Right hindlimb (tissue), 1 donor: Measurements from ENCODE around the gene CCDC68.
A peak's percentile ranks its signal among the peaks of the same experiment; 100 is the strongest.
"Not testable (repeated sequence)": the region's sequence is repeated elsewhere in the genome, so short reads cannot be mapped to it uniquely, and the experiment has no call there.

Source experiments
- DNase-seq: peaks from one replicate; pipeline ENCODE4 v3.0.0-alpha.2; 2018

The CCDC68 gene

GRCh38 chr18:54958704-54959625 lies at the start of gene CCDC68:
Gene CCDC68, minus strand, starts transcription at chr18:54959461. Its CDS starts 16,670 bp downstream, at chr18:54942791.
- DNase-seq: peak; percentile 32

GRCh38 chr18:55007602-55008001 lies 48.3 kb upstream of the CCDC68 start:
- DNase-seq: no peak

- no peak for DNase-seq
Measured at GRCh38 chr18:55003695-55004094, 44.4 kb upstream of the CCDC68 start.

- DNase-seq: no peak
Measured at GRCh38 chr18:55002261-55002660, 43.0 kb upstream of the CCDC68 start.

GRCh38 chr18:55001394-55002024 lies 42.2 kb upstream of the CCDC68 start:
- DNase-seq: no peak

- no peak for DNase-seq
Measured at GRCh38 chr18:55000529-55000928, 41.3 kb upstream of the CCDC68 start.

DNA sequence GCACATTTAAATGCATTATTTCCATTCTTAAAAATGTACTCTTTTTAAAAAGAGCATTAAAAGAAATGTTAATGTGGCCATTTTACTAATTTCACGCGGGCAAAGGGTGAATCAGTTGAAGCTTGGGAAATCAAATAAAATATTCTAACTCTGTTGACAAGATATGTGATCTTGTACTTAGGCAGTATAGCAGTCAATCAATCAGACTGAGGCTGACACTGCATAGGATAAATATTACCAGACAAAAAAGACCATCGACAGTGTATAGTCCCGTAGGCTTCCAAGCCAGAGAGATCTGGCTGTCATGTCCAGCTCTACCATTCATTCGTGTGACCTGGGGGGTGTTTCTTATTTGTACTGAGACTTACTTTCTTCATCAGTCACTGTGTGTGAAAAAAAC lies 39.8 kb upstream of the CCDC68 start:
- DNase-seq: no peak

GRCh38 chr18:54995421-54996143 lies 36.3 kb upstream of the CCDC68 start:
- DNase-seq: no peak

DNA sequence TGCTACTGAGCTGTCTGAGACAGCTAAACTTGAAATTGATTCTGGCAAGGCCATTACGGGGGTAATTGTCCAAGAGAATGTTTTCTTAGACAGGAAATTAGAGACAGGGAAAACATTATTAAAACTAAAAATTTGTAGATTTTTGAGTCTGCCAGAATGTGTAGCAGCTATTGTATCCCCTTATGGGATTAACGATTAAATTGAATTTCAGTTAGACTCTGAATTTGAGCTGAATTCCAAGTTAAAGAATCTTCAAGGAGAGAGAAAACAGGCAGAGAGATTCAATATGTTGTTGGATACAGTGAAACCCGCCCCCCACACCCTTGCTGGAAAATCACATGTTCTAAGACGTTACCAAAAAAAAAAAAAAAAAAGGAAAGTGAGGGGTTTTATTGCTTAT lies 32.7 kb upstream of the CCDC68 start:
- peak; percentile 47 for DNase-seq

DNA sequence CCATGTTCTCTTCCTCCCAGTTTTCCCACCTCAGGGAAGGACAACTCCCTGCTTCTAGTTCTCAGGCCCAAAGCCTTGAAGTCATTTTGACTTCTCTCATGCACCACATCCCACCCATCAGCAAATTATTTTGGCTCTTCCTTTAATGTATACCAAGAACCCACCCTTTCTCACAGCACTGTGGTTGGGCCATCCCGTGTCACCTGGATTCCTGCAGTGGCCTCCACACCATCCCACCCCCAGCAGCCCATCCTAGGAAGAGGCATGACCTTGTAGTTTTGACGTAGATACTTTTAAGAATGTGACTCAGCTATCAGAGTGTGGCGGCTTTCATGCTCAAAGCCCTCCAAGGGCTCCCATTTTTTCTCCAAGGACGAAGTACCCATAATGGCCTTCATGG lies 25.6 kb upstream of the CCDC68 start:
- no peak for DNase-seq

- DNase-seq: no peak
Measured at GRCh38 chr18:54983791-54984190, 24.5 kb upstream of the CCDC68 start.

- no peak for DNase-seq
Measured at GRCh38 chr18:54983041-54983686, 23.9 kb upstream of the CCDC68 start.

GRCh38 chr18:54981076-54981475 lies 21.8 kb upstream of the CCDC68 start:
- DNase-seq: no peak

- no peak for DNase-seq
Measured at GRCh38 chr18:54975598-54975997, 16.3 kb upstream of the CCDC68 start.

GRCh38 chr18:54973046-54973445 lies 13.8 kb upstream of the CCDC68 start:
- DNase-seq: no peak

DNA sequence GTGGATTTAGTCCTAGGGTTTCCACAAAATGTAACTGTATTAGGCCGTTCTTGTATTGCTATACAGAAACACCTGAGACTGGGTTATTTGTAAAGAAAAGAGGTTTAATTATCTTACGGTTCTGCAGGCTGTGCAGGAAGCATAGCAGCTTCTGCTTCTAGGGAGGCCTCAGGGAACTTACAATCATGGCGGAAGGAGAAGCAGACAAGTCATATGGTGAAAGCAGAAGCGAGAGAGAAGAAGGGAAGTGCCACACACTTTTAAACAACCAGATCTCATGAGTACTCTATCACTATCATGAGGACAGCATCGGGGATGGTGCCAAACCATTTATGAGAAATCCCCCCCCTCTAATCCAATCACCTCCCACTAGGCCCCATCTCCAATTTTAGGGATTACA lies 9.5 kb upstream of the CCDC68 start:
- no peak for DNase-seq

DNA sequence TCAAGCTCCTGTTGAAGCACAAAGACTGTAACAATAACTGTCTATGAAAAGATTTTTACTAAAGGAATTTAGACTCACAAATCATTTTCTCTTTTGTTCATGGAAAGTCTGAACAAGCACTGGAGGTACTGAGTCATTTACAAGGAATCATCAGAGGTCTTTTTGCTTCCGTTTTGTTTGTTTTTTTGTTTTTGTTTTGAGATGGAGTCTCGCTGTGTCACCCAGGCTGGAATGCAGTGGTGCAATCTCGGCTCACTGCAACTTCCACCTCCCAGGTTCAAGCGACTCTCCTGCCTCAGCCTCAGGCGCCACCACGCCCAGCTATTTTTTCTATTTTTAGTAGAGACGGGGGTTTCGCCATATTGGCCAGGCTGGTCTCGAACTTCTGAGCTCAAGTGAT lies 9.0 kb upstream of the CCDC68 start:
- not testable (repeated sequence) for DNase-seq

DNA sequence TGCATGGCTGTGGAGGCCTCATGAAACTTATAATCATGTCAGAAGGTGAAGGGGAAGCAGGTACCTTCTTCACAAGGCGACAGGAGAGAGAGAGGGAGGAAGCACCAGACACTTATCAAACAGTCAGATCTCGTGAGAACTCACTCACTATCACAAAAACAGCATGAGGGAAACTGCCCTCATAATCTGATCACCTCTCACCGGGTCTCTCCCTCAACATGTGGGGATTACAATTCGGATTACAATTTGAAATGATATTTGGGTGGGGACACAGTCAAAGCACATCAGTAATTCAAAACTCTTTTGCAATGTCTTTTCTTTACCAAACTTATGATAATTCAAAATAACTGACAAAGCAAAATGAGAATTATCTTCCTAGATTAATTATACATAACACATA lies 8.5 kb upstream of the CCDC68 start:
- no peak for DNase-seq

DNA sequence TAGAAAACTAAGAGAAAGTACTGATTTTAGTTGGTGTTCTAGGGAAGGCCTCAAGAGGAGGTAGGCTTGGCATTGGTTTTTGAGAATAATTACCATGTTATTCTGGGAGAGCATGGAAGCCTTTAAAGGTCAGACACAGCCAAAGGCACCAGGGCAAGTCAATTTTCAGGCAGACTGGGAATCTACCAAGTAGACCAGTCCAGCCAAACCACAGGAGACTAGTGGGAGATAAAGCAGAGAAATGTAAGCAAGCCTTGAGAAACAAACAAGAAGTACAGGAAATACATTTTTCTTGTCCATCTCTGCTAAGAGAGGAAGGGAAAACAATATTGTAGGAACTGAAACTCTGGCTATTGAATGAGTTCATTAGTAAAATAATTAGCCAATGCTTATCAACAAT lies 5.5 kb upstream of the CCDC68 start:
- no peak for DNase-seq

DNA sequence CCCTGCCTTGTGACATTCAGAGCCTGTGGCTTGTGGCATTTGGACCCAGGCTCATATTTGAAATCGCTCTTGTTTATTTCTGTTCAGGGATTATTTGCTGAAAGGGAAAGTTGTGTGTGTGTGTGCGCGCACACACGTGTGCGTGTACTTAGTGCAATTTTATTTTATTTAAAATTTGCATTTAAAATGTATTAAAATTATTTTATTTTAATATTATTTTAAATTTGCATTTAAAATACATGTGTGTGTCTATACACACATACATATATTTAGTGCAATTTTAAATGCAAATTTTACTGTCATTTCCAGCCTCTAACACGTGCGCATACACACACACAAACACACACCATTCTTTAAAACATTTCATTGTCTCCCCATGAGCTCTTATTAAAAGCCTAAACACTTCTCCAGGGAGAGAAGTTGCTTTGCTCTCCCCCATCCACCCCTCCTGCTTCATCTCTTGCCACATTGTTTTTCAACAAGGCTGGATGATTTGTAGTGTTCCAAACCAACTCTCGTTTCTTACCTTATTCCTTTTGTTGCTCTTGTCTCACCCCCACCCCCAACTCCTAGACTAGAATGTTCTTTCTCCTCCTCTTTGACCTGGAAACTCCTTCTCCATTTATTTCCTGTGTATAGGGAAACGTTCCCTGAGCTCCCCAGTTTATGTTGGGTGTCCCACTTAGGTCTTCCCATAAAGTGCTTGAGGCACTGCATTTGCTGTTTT lies 3.8 kb upstream of the CCDC68 start:
- DNase-seq: no peak

DNA sequence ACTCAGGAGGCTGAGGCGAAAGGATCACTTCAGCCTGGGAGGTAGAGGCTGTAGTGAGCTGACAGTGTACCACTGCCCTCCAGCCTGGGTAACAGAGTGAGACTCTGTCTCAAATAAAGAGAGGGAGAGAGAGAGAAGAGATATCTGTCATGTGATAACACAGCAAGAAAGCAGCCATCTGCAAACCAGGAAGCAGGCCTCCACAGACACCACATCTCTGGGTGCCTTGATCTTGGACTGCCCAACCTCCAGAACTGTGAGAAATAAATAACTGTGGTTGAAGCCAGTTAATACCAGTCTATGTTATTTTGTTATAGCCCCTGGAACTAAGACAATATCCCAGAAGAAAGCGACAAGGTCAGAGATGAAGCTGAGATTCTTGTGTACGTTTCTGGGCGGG lies 2.6 kb upstream of the CCDC68 start:
- no peak for DNase-seq

- no peak for DNase-seq
Measured at GRCh38 chr18:54961016-54961423, 1.8 kb upstream of the CCDC68 start.
